ENCODE data around the gene ARL3. TPM values are rescaled to one million over a fixed set of nuclear protein-coding genes. Genes with fewer than 3 reads are reported as not detected.
A peak's percentile ranks its signal among the peaks of the same experiment; 100 is the strongest.
"Not testable (repeated sequence)": the region's sequence is repeated elsewhere in the genome, so short reads cannot be mapped to it uniquely, and the experiment has no call there.

Gene ARL3
- total RNA-seq, 1 donor from 2014 or later: 18.2 TPM

DNA sequence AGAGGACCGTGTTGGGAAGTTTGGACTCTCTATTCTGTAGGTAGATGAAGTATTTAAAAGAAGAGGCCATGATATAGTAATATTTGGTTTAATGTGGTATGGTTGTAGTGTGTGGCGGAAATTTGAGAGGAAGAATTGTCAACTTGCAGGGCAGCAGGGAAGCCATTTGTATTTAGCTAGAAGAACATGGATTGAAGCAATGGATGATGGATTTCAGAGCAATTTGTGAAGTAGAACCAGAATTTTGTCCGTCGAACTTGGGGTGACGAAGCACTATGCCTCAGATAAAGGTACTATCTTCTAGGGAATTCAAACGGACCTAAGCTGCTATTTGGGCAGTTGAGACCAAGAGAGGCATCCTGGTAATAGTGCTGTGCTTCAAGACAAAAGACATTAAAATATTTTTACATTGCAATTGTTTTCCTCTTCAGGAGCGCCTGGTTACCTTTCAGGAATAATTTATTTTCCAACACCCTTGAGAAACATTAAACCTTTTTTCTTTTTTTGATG lies 28.9 kb upstream of the ARL3 start:
- Mint-ChIP-seq H3K36me3 (ENCODE audit: low read depth, unreplicated experiment) (peaks cover 1% of the 10 kb centered on the region), H3K27ac (ENCODE audit: unreplicated experiment) (peak overlapping the region; percentile 86), H3K9me3 (ENCODE audit: unreplicated experiment) (no peaks in the 10 kb centered on the region), H3K4me3 (ENCODE audit: unreplicated experiment) (peak overlapping the region; percentile 99), H3K4me1 (ENCODE audit: low read depth, unreplicated experiment) (peaks cover 26% of the 10 kb centered on the region), H3K27me3 (ENCODE audit: low read depth, unreplicated experiment) (no peaks in the 10 kb centered on the region)
- Histone ChIP-seq H3K4me2 (ENCODE audit: low read length) (peak overlapping the region; percentile 65), H3K79me2 (ENCODE audit: insufficient read depth, low read length) (peaks cover 41% of the 10 kb centered on the region), H4K20me1 (ENCODE audit: insufficient read depth, low read length) (peaks cover 14% of the 10 kb centered on the region), H3K27ac (ENCODE audit: low read depth, low read length) (peak overlapping the region; percentile 14), H3K4me3 (ENCODE audit: insufficient read depth, low read depth, low read length) (peak overlapping the region; percentile 19), H3K27me3 (ENCODE audit: insufficient read depth, low read length) (no peaks in the 10 kb centered on the region), H3K9ac (ENCODE audit: low read length) (no peak overlapping the region), H3K9me3 (ENCODE audit: insufficient read depth, low read depth, low read length) (no peaks in the 10 kb centered on the region), H3K4me1 (ENCODE audit: insufficient read depth, low read length) (peaks cover 8% of the 10 kb centered on the region), H2AFZ (ENCODE audit: low read depth, low read length) (peak overlapping the region; percentile 79), H3K36me3 (ENCODE audit: insufficient read depth, low read length) (no peaks in the 10 kb centered on the region)
- TF ChIP-seq EZH2 (IDR thresholded peaks at IDR 0.05; ENCODE audit: insufficient read depth, low read length): no peak
- TF ChIP-seq, protein P1, sequence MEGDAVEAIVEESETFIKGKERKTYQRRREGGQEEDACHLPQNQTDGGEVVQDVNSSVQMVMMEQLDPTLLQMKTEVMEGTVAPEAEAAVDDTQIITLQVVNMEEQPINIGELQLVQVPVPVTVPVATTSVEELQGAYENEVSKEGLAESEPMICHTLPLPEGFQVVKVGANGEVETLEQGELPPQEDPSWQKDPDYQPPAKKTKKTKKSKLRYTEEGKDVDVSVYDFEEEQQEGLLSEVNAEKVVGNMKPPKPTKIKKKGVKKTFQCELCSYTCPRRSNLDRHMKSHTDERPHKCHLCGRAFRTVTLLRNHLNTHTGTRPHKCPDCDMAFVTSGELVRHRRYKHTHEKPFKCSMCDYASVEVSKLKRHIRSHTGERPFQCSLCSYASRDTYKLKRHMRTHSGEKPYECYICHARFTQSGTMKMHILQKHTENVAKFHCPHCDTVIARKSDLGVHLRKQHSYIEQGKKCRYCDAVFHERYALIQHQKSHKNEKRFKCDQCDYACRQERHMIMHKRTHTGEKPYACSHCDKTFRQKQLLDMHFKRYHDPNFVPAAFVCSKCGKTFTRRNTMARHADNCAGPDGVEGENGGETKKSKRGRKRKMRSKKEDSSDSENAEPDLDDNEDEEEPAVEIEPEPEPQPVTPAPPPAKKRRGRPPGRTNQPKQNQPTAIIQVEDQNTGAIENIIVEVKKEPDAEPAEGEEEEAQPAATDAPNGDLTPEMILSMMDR (IDR thresholded peaks at IDR 0.05; ENCODE audit: insufficient read depth, low read depth, low read length): no peak
- FAIRE-seq (no peak), DNase-seq (ENCODE audit: low read depth) (no peak)

DNA sequence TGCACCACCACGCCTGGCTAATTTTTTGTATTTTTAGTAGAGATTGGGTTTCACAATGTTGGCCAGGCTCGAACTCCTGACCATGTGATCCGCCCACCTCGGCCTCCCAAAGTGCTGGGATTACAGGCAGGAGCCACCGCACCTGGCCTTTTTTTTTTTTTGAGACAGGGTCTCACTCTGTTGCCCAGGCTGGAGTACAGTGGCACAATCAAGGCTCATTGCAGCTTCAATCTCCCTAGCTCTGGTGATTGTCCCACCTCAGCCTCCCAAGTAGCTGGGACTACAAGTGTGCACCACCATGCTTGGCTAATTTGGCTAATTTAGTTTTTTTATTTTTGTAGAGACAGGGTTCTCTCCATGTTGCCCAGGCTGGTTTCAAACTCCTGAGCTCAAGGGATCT lies 28.1 kb upstream of the ARL3 start:
- not testable (repeated sequence) for FAIRE-seq; H3K36me3 ChIP-seq (ENCODE audit: insufficient read depth, low read length); H3K27me3 ChIP-seq (ENCODE audit: insufficient read depth, low read length); H3K9me3 Mint-ChIP-seq (ENCODE audit: unreplicated experiment); H3K9ac ChIP-seq (ENCODE audit: low read length); H3K27me3 Mint-ChIP-seq (ENCODE audit: low read depth, unreplicated experiment); H3K4me3 ChIP-seq (ENCODE audit: insufficient read depth, low read depth, low read length); H3K4me3 Mint-ChIP-seq (ENCODE audit: unreplicated experiment); H3K27ac Mint-ChIP-seq (ENCODE audit: unreplicated experiment); DNase-seq (ENCODE audit: low read depth); H3K27ac ChIP-seq (ENCODE audit: low read depth, low read length); H3K4me2 ChIP-seq (ENCODE audit: low read length); H3K9me3 ChIP-seq (ENCODE audit: insufficient read depth, low read depth, low read length); H3K4me1 ChIP-seq (ENCODE audit: insufficient read depth, low read length); H2AFZ ChIP-seq (ENCODE audit: low read depth, low read length); H3K36me3 Mint-ChIP-seq (ENCODE audit: low read depth, unreplicated experiment)
- H3K79me2 ChIP-seq (ENCODE audit: insufficient read depth, low read length): peaks cover 35% of the 10 kb centered on the region
- H3K4me1 Mint-ChIP-seq (ENCODE audit: low read depth, unreplicated experiment): peaks cover 26% of the 10 kb centered on the region
- peaks cover 11% of the 10 kb centered on the region for H4K20me1 ChIP-seq (ENCODE audit: insufficient read depth, low read length)

DNA sequence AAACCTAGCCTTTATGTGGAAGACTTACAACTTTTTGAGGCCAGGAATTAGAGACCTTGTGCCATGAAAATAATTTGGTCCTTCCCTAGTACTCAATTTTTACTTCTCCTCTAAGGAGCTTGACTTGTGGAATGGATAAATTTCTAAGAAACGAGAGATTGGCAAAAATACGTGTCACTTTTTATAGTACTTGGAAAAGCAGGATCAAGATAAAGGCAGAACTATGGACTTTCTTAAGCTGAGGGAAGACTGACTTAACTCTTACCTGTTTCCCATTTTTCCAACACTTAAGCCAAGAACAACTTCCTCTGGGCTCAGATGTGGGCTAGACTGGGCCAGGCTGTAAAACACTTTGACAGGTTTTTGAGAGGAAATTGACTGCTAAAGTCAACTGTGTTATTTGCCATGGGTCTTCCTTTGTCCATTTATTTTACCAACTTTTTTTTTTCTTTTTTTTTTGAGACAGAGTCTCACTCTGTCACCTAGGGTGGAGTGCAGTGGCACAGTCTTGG lies 27.6 kb upstream of the ARL3 start:
- no peak overlapping the region for H3K4me3 ChIP-seq (ENCODE audit: insufficient read depth, low read depth, low read length)

More for the DNA sequence above, 27.6 kb upstream of the ARL3 start:
- peaks cover 8% of the 10 kb centered on the region for H4K20me1 ChIP-seq (ENCODE audit: insufficient read depth, low read length)
- TF ChIP-seq, protein P1 (IDR thresholded peaks at IDR 0.05; ENCODE audit: insufficient read depth, low read depth, low read length): no peak
- no peak for TF ChIP-seq EZH2 (IDR thresholded peaks at IDR 0.05; ENCODE audit: insufficient read depth, low read length)
- no peak overlapping the region for H3K4me2 ChIP-seq (ENCODE audit: low read length)
- H3K4me1 ChIP-seq (ENCODE audit: insufficient read depth, low read length): peaks cover 8% of the 10 kb centered on the region
- DNase-seq (ENCODE audit: low read depth): no peak
- Mint-ChIP-seq H3K36me3 (ENCODE audit: low read depth, unreplicated experiment) (peaks cover 7% of the 10 kb centered on the region), H3K9me3 (ENCODE audit: unreplicated experiment) (no peaks in the 10 kb centered on the region), H3K27me3 (ENCODE audit: low read depth, unreplicated experiment) (no peaks in the 10 kb centered on the region), H3K4me3 (ENCODE audit: unreplicated experiment) (no peak overlapping the region), H3K4me1 (ENCODE audit: low read depth, unreplicated experiment) (peaks cover 23% of the 10 kb centered on the region), H3K27ac (ENCODE audit: unreplicated experiment) (no peak overlapping the region)
- no peak overlapping the region for H3K27ac ChIP-seq (ENCODE audit: low read depth, low read length)
- H2AFZ ChIP-seq (ENCODE audit: low read depth, low read length): no peak overlapping the region
- peaks cover 5% of the 10 kb centered on the region for H3K36me3 ChIP-seq (ENCODE audit: insufficient read depth, low read length)
- peaks cover 30% of the 10 kb centered on the region for H3K79me2 ChIP-seq (ENCODE audit: insufficient read depth, low read length)
- no peak overlapping the region for H3K9ac ChIP-seq (ENCODE audit: low read length)
- FAIRE-seq: no peak
- no peaks in the 10 kb centered on the region for H3K9me3 ChIP-seq (ENCODE audit: insufficient read depth, low read depth, low read length)
- H3K27me3 ChIP-seq (ENCODE audit: insufficient read depth, low read length): no peaks in the 10 kb centered on the region

All from astrocyte (in vitro differentiated cells and primary cell).